Neural progenitor cell (in vitro differentiated cells): Measurements from ENCODE around the gene BSN. TPM values are rescaled to one million over a fixed set of nuclear protein-coding genes. Genes with fewer than 3 reads are reported as not detected.
"Not testable (repeated sequence)": the region's sequence is repeated elsewhere in the genome, so short reads cannot be mapped to it uniquely, and the experiment has no call there.

Experiments used
- DNase-seq: peaks from one replicate; pipeline ENCODE4 v3.0.0-alpha.2; 2016; ENCODE audit warnings: low spot score
- H2AFZ ChIP-seq: fragments of 200-600 bp; sonication (generic); replicated peaks from 2 replicates; pipeline ENCODE4 v1.6.1; 2016; ENCODE audit warnings: antibody characterized with exemption
- H3F3A ChIP-seq: fragments of 200-600 bp; sonication (generic); 2 replicates; pipeline ENCODE4 v1.6.1; 2016; ENCODE audit warnings: antibody characterized with exemption, low read depth
- H3K27ac ChIP-seq: fragments of 200-600 bp; sonication (generic); 2 replicates; pipeline ENCODE4 v1.5.1; 2016; ENCODE audit warnings: mild to moderate bottlenecking
- H3K27me3 ChIP-seq: fragments of 200-600 bp; sonication (generic); 2 replicates; pipeline ENCODE4 v1.6.1; 2016; ENCODE audit warnings: mild to moderate bottlenecking, moderate library complexity
- H3K36me3 ChIP-seq: fragments of 200-600 bp; sonication (generic); 2 replicates; pipeline ENCODE4 v1.5.1; 2016
- H3K4me1 ChIP-seq: fragments of 200-600 bp; sonication (generic); 2 replicates; pipeline ENCODE4 v1.6.1; 2016; ENCODE audit warnings: mixed run types
- H3K4me2 ChIP-seq: fragments of 200-600 bp; sonication (generic); 2 replicates; pipeline ENCODE4 v1.6.1; 2016
- H3K4me3 ChIP-seq: fragments of 200-600 bp; sonication (generic); 2 replicates; pipeline ENCODE4 v1.5.1; 2016
- H3K79me2 ChIP-seq: fragments of 200-600 bp; sonication (generic); 2 replicates; pipeline ENCODE4 v1.6.1; 2016; ENCODE audit warnings: low read depth
- H3K9ac ChIP-seq: fragments of 200-600 bp; sonication (generic); 2 replicates; pipeline ENCODE4 v1.6.1; 2016
- H3K9me3 ChIP-seq: fragments of 200-600 bp; sonication (generic); 2 replicates; pipeline ENCODE4 v1.5.1; 2016; ENCODE audit warnings: low read depth
- H4K20me1 ChIP-seq: fragments of 200-600 bp; sonication (generic); 2 replicates; pipeline ENCODE4 v1.6.1; 2016; ENCODE audit warnings: low read depth
- H3K27ac Mint-ChIP-seq: 3 replicates; pipeline ENCODE4 v1.8.0; 2021; ENCODE audit warnings: mixed read lengths
- H3K27me3 Mint-ChIP-seq: 2 replicates; pipeline ENCODE4 v1.8.0; 2022; ENCODE audit warnings: low read depth, mild to moderate bottlenecking, inconsistent platforms, moderate library complexity, mixed read lengths; ENCODE audit not compliant: insufficient read depth
- H3K36me3 Mint-ChIP-seq: 3 replicates; pipeline ENCODE4 v1.8.0; 2021; ENCODE audit warnings: mixed read lengths
- H3K4me1 Mint-ChIP-seq: 3 replicates; pipeline ENCODE4 v1.8.0; 2021; ENCODE audit warnings: mixed read lengths
- H3K4me3 Mint-ChIP-seq: 3 replicates; pipeline ENCODE4 v1.8.0; 2021; ENCODE audit warnings: mild to moderate bottlenecking, moderate library complexity, mixed read lengths
- H3K9me3 Mint-ChIP-seq: 3 replicates; pipeline ENCODE4 v1.8.0; 2020; ENCODE audit warnings: mixed read lengths
- CTCF ChIP-seq: fragments of 200-600 bp; sonication (generic); IDR thresholded peaks from 2 replicates; pipeline ENCODE4 v1.5.1; 2017; ENCODE audit warnings: antibody characterized with exemption, mild to moderate bottlenecking
- total RNA-seq: library from RNA; depleted of rRNA; stranded (reverse); fragments of >200 nt; gene quantifications from 2 replicates; pipeline ENCODE4 v1.2.3, GENCODE V29; 2015; ENCODE audit warnings: low replicate concordance

BSN gene
- total RNA-seq, 1 donor from 2014 or later = 0.17 TPM

GRCh38 chr3:49686346-49686745, 132.1 kb downstream of the BSN start:
- H4K20me1 ChIP-seq, H3K9me3 Mint-ChIP-seq, H3K27me3 Mint-ChIP-seq, H3K9ac ChIP-seq, H3K27ac ChIP-seq, H3K4me1 ChIP-seq, H3K36me3 Mint-ChIP-seq, H3K36me3 ChIP-seq, H3K9me3 ChIP-seq, H3K27ac Mint-ChIP-seq: not testable (repeated sequence)
- H3K4me1 Mint-ChIP-seq = peaks cover 20% of the 10 kb centered on the region
- Histone ChIP-seq H2AFZ (peak overlapping the region; percentile 27), H3K79me2 (peaks cover 13% of the 10 kb centered on the region), H3K27me3 (peaks cover 19% of the 10 kb centered on the region), H3K4me3 (peak overlapping the region; percentile 41), H3F3A (peaks cover 19% of the 10 kb centered on the region), H3K4me2 (peak overlapping the region; percentile 68)
- H3K4me3 Mint-ChIP-seq = peak overlapping the region; percentile 71
- DNase-seq = peak; percentile 69
- TF ChIP-seq CTCF = peak; percentile 8

- peaks cover 19% of the 10 kb centered on the region for H3F3A ChIP-seq
- peaks cover 20% of the 10 kb centered on the region for H3K4me1 Mint-ChIP-seq
- not testable (repeated sequence) for H3K9me3 ChIP-seq, H3K9ac ChIP-seq, H3K27ac ChIP-seq, H3K27ac Mint-ChIP-seq, H3K9me3 Mint-ChIP-seq, H3K4me1 ChIP-seq, H4K20me1 ChIP-seq, H3K36me3 ChIP-seq, H3K36me3 Mint-ChIP-seq, H3K27me3 Mint-ChIP-seq
- H3K4me3 Mint-ChIP-seq = peak overlapping the region; percentile 71
- DNase-seq = peak; percentile 79
- H2AFZ ChIP-seq = peak overlapping the region; percentile 27
- H3K79me2 ChIP-seq = peaks cover 13% of the 10 kb centered on the region
- peak overlapping the region; percentile 41 for H3K4me3 ChIP-seq
- H3K4me2 ChIP-seq = peak overlapping the region; percentile 68
- H3K27me3 ChIP-seq = peaks cover 19% of the 10 kb centered on the region
Measured at GRCh38 chr3:49686769-49687423, 132.6 kb downstream of the BSN start.

- H2AFZ ChIP-seq, H3K36me3 ChIP-seq, H3K9ac ChIP-seq, H3K4me1 ChIP-seq, H3K27ac ChIP-seq, H3K9me3 Mint-ChIP-seq, H3K36me3 Mint-ChIP-seq, H4K20me1 ChIP-seq, DNase-seq, H3K27me3 Mint-ChIP-seq, H3K9me3 ChIP-seq, H3K27ac Mint-ChIP-seq: not testable (repeated sequence)
- Histone ChIP-seq H3F3A (peaks cover 19% of the 10 kb centered on the region), H3K4me2 (peak overlapping the region; percentile 68), H3K27me3 (peaks cover 19% of the 10 kb centered on the region), H3K4me3 (peak overlapping the region; percentile 41), H3K79me2 (peaks cover 14% of the 10 kb centered on the region)
- Mint-ChIP-seq H3K4me3 (peak overlapping the region; percentile 71), H3K4me1 (peaks cover 20% of the 10 kb centered on the region)
Measured at GRCh38 chr3:49687424-49687795, 133.1 kb downstream of the BSN start.

- H3K9me3 Mint-ChIP-seq, DNase-seq, H3K36me3 Mint-ChIP-seq, H3K4me1 ChIP-seq, H3K27ac ChIP-seq, H3K27ac Mint-ChIP-seq, H3K9me3 ChIP-seq, H4K20me1 ChIP-seq, H3K27me3 Mint-ChIP-seq, H3K36me3 ChIP-seq: not testable (repeated sequence)
- Histone ChIP-seq H3K79me2 (peaks cover 18% of the 10 kb centered on the region), H3K4me3 (peak overlapping the region; percentile 73), H3F3A (peaks cover 19% of the 10 kb centered on the region), H3K4me2 (peak overlapping the region; percentile 91), H3K9ac (peak overlapping the region; percentile 59), H2AFZ (peak overlapping the region; percentile 75), H3K27me3 (peaks cover 19% of the 10 kb centered on the region)
- Mint-ChIP-seq H3K4me1 (peaks cover 20% of the 10 kb centered on the region), H3K4me3 (peak overlapping the region; percentile 95)
Measured at GRCh38 chr3:49688338-49689045, 134.2 kb downstream of the BSN start.
